WI38 (cell line): ENCODE measurements around the gene HSP90AB1.

Experiments used
- H3K4me3 ChIP-seq: 2 replicates; pipeline ENCODE4 v1.5.1; 2011; ENCODE audit warnings: low read depth, mild to moderate bottlenecking, control low read depth, low read length
- TF ChIP-seq, protein P1 (sequence below): IDR thresholded peaks from 2 replicates; pipeline ENCODE4 v1.5.1; 2012; ENCODE audit warnings: low read depth, mild to moderate bottlenecking, control low read depth, low read length

Gene HSP90AB1

DNA sequence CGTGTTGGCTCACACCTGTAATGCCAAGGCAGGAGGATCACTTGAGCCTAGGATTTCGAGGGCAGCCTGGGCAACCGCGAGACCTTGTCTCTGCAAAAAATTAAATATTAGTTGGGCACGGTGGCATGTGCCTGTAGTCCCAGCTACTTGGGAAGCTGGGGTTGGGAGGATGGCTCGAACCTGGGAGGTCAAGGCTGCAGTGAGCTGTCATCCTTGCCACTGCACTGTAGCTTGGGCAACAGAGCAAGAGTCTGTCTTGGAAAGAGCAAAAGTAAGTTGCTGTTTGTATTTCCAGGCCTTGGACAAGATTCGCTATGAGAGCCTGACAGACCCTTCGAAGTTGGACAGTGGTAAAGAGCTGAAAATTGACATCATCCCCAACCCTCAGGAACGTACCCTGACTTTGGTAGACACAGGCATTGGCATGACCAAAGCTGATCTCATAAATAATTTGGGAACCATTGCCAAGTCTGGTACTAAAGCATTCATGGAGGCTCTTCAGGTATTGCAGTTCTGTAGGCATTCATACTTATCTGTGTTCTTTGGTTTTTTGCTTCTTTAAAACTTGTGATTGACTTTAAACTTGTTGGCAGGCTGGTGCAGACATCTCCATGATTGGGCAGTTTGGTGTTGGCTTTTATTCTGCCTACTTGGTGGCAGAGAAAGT, 2.3 kb downstream of the HSP90AB1 start:
- TF ChIP-seq, protein P1, sequence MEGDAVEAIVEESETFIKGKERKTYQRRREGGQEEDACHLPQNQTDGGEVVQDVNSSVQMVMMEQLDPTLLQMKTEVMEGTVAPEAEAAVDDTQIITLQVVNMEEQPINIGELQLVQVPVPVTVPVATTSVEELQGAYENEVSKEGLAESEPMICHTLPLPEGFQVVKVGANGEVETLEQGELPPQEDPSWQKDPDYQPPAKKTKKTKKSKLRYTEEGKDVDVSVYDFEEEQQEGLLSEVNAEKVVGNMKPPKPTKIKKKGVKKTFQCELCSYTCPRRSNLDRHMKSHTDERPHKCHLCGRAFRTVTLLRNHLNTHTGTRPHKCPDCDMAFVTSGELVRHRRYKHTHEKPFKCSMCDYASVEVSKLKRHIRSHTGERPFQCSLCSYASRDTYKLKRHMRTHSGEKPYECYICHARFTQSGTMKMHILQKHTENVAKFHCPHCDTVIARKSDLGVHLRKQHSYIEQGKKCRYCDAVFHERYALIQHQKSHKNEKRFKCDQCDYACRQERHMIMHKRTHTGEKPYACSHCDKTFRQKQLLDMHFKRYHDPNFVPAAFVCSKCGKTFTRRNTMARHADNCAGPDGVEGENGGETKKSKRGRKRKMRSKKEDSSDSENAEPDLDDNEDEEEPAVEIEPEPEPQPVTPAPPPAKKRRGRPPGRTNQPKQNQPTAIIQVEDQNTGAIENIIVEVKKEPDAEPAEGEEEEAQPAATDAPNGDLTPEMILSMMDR = no peak
- H3K4me3 ChIP-seq = peak overlapping the region; percentile 100

DNA sequence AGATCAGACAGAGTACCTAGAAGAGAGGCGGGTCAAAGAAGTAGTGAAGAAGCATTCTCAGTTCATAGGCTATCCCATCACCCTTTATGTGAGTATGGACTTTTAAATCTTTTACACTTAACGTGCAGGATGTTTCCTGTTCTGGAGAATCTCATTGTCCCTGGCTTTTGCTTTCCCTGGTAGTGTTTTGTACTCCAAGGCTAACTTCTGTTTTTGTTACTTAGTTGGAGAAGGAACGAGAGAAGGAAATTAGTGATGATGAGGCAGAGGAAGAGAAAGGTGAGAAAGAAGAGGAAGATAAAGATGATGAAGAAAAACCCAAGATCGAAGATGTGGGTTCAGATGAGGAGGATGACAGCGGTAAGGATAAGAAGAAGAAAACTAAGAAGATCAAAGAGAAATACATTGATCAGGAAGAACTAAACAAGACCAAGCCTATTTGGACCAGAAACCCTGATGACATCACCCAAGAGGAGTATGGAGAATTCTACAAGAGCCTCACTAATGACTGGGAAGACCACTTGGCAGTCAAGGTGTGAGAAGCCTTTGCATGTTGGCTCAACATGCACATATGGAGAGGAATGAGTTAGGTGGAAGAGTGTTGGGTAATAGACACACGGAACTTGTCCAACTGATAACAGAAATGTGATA, 3.3 kb downstream of the HSP90AB1 start:
- H3K4me3 ChIP-seq = no peak overlapping the region
- TF ChIP-seq, protein P1 = no peak

DNA sequence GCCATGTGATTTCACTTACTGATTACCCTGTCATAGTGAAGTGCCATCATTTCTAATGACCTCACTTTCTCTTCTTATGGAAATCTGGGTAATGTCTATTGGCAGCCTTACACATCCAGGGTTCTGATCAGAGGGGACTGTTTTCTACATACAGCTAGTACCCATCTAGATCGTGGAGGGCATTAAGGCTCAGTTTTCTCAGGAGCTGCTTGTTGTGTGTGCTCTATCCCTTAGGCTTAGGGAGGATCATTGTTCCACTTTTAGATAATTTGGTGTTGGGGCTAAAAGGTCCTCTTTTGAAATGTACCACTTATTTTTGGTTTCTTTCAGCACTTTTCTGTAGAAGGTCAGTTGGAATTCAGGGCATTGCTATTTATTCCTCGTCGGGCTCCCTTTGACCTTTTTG, 3.8 kb downstream of the HSP90AB1 start:
- H3K4me3 ChIP-seq = no peak overlapping the region
- TF ChIP-seq, protein P1 = no peak

DNA sequence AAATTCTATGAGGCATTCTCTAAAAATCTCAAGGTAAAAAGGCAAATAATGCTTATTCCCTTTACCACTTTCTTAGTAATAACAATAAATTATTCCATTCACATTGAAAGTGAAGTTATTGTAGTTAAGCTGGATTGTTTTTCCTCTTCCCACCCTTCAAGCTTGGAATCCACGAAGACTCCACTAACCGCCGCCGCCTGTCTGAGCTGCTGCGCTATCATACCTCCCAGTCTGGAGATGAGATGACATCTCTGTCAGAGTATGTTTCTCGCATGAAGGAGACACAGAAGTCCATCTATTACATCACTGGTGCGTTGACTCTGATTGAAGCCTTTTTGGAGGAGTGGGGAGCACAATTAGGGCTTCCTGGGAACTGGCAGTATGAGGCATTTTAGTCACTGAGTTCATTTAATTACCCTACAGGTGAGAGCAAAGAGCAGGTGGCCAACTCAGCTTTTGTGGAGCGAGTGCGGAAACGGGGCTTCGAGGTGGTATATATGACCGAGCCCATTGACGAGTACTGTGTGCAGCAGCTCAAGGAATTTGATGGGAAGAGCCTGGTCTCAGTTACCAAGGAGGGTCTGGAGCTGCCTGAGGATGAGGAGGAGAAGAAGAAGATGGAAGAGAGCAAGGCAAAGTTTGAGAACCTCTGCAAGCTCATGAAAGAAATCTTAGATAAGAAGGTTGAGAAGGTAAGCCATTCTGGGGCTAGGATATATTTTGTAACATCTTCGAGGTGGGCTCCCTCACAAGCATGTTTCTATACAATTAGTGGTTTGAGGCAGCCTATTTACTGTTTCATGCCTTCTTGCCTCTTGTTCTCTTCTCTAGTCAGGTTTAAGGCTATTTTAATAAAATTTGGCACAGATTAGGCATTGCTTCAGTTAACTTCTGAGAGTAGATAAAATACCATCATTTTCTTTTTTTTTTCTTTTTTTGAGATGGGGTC, 4.9 kb downstream of the HSP90AB1 start:
- H3K4me3 ChIP-seq = no peak overlapping the region

DNA sequence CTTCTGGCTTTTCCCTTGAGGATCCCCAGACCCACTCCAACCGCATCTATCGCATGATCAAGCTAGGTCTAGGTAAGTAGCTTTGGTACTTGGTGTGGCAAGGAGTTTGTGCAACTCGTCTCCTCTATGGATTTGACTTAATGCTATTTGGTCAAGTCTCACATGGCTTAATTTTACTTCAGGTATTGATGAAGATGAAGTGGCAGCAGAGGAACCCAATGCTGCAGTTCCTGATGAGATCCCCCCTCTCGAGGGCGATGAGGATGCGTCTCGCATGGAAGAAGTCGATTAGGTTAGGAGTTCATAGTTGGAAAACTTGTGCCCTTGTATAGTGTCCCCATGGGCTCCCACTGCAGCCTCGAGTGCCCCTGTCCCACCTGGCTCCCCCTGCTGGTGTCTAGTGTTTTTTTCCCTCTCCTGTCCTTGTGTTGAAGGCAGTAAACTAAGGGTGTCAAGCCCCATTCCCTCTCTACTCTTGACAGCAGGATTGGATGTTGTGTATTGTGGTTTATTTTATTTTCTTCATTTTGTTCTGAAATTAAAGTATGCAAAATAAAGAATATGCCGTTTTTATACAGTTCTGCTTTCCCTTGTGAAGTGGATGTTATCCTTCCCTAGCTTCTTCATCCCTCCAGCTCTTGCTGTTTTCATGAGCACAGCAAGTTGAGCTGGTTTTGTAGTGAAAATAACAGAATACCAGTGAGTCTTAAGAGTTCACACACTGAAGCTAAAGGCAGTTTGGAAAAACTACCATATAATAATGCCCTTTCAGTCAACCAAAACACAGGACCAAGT, 6.6 kb downstream of the HSP90AB1 start:
- TF ChIP-seq, protein P1 = peak; percentile 45; the same call in 1 of the 2 replicates
- no peak overlapping the region for H3K4me3 ChIP-seq

More for the DNA sequence above, 4.9 kb downstream of the HSP90AB1 start:
- TF ChIP-seq, protein P1 = no peak

DNA sequence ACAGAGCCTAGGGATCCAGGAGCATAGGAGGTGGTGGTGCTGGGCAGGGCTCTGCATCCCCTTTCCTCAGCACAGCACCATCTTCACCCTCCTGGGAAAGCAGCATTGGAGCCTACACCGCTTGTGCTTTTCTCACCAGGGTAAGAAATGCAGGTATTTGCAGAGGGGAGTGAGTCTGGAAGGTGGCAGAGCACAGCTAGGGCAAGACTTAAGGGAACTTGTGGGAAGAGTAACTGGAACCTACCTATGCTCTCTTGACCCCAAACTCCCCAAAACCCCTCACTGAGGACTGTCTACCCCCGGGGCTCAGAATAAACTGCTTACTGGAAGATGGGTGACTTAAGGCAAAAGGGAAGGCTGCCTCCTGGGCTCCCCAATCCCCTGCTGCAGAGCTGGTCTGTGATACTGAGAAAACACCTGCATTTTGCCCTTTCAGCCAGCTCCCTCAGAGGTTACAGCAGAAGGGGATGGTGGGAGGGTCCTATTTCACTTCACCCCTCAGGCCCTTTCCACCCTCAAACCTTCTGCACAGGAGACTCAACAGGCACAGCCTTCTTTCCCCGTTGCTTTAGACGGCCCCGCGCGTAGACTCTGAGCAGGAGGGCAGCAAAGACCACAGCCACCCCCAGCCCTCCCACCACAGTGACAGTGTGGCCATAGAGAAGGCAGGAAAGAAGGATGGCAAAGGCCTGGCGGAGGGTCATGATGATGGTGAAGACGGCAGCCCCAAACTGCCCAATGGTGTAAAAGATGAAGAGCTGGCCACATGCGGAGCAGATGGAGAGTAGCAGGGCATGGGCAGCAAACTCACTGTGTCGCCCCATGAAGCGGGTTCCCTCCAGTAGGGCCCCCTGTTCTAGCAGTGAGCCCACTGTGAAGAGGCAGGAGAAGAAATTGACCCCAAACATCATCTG, 7.5 kb downstream of the HSP90AB1 start:
- no peak overlapping the region for H3K4me3 ChIP-seq
- TF ChIP-seq, protein P1 = no peak
